Activated CD4-positive, alpha-beta T cell treated with anti-CD3 and anti-CD28 coated beads for 24 hours (primary cell): Measurements from ENCODE around the gene DCAF7.

Experiments used
- DNase-seq, 2 donors: peaks; one replicate each; pipeline ENCODE4 v3.0.0-alpha.2; 2020; ENCODE audit warnings: low read depth in 2 of 2

Gene DCAF7

DNA sequence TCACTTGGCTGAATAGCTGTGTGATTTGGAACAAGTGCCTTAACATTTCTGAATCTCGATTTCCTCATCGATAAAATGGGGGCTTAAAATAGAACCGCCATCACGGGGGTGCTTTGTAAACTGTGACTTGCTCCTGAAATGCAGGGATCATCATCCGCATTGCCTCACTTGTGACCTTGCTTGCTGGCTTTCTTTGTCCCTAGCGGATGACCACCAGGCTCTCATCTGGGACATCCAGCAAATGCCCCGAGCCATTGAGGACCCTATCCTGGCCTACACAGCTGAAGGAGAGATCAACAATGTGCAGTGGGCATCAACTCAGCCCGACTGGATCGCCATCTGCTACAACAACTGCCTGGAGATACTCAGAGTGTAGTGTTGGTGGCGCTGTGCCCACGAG lies 38.5 kb downstream of the DCAF7 start:
- DNase-seq = no peak

DNA sequence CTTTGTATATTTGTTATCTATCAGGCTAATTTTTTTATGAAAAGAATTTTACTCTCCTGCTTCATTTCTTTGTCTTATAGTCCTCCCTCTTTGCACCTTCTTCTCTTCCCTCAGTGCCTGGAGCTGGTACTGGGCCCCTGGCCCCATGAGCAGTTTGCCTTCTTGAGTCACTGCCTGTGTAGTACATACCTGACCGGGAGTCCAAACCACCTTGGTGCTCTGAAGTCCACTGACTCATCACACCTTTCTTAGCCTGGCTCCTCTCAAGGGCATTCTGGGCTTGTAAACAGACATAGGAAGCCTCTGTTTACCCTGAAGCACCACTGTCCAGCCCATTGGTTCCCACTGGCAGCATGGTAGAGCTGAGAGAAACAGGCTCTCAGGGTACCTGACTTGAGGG lies 39.4 kb downstream of the DCAF7 start:
- DNase-seq = no peak

DNA sequence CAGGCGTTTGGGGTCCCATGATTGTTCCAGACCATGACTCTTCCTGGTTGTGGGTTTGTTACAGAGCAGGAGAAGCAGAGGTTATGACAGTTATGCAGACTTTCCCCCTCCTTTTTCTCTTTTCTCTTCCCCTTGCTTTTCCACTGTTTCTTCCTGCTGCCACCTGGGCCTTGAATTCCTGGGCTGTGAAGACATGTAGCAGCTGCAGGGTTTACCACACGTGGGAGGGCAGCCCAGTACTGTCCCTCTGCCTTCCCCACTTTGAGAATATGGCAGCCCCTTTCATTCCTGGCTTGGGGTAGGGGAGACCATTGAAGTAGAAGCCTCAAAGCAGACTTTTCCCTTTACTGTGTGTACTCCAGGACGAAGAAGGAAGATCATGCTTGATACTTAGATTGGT lies 42.5 kb downstream of the DCAF7 start:
- DNase-seq = no peak

DNA sequence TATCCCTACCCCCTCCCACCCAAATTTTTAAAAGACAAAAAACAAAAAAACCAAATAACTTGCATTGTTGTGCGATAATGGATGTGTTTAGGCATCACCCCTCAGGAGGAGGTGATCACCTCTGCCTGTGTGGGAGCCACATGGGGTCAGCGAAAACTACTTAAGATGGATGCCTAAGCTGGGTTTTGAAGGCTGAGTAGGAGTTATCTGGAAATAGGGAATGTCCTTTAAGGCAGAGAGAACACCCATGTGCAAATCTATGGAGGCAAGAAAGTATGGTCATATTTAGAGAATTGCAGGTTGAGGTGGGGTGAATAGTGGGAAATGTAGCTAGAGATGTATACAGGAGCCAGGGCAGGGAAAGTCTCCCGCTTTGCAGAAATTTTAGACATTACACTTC lies 44.9 kb downstream of the DCAF7 start:
- no peak for DNase-seq

DNA sequence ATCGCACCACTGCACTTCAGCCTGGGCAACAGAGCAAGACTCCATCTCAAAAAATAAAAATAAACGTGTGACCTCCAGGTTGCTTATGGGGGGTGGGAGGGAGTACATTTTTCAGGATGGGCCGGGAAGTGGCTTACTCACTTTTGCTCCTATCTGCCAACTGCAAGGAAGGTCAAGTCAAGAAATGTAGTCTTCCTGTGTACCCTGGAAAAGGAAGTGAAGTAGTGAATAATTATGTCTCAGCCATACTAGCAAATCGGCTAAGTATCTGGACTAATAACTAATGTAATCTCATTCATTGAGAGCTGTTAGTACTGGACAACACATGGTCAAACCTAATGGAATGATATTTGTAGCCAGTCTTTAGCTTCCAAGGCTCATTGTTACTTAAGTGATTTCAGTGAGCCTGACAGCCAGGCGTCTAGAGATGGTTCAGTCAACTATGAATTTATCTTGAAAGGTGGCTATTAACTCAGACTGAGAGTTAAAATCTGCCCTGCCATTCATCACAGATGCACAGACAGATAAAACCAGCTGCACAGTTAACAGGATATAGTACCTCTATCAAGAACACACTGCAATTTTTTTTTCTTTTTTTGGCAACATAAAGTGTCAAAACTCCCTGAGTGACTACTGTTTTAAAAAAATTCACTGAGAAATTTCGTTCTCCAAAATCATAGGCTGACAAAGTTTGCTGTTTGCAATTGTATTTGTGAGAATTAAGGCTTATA lies 46.7 kb downstream of the DCAF7 start:
- DNase-seq = no peak

DNA sequence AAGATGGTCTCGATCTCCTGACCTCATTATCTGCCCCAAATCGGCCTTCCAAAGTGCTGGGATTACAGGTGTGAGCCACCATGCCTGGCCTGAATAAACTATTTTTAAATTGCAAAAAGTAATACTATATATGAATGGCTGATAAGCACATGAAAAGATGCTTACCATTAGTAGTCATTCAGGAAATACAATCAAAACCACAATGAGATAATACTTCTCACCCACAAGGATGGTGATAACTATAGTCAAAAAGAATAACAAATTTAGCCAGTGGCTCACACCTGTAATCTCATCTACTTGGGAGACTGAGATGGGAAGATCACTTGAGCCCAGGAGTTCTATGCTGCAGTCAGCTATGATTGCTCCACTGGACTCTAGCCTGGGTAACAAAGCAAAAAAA lies 48.0 kb downstream of the DCAF7 start:
- no peak for DNase-seq

DNA sequence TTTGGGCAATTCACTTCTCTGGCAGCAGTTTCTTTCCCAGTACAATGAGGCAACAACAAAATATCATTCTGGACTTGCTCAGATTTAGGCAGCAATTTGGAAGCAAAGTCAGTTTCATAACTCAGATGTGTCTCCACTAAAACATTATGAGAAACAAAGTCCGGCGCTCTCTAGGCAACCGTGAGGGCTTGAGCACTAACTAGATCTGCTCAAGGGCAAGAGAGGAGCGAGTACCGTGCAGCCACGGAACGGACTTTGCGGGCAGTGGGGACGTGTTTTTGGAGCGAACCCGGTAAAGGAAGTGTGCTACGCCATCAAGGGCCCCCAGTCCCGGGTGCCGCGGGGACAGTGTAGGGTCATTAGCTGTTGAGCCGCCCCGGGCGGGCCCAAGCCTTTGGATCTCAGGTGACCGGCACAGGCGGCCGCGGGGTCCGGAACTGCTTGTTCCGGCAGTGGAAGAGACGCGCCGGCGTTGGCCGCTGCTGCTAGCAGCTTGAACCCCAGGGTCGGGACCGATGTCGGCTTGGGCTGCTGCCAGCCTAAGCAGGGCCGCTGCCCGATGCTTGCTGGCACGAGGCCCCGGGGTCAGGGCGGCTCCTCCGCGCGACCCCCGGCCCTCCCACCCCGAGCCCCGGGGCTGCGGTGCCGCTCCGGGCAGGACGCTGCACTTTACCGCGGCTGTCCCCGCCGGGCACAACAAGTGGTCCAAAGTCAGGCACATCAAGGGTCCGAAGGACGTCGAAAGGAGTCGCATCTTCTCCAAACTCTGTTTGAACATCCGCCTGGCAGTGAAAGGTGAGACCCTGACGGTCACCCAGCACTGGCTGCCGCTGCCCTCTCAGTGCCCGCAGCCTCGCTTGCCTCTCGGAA lies 50.5 kb downstream of the DCAF7 start, which contains the start of gene TACO1:
Gene TACO1, plus strand, starts transcription at position 327 of the 870 bp plus-strand sequence. Its CDS starts 189 bp downstream, at position 516.
- peak; percentile 67 to 70 for DNase-seq

DNA sequence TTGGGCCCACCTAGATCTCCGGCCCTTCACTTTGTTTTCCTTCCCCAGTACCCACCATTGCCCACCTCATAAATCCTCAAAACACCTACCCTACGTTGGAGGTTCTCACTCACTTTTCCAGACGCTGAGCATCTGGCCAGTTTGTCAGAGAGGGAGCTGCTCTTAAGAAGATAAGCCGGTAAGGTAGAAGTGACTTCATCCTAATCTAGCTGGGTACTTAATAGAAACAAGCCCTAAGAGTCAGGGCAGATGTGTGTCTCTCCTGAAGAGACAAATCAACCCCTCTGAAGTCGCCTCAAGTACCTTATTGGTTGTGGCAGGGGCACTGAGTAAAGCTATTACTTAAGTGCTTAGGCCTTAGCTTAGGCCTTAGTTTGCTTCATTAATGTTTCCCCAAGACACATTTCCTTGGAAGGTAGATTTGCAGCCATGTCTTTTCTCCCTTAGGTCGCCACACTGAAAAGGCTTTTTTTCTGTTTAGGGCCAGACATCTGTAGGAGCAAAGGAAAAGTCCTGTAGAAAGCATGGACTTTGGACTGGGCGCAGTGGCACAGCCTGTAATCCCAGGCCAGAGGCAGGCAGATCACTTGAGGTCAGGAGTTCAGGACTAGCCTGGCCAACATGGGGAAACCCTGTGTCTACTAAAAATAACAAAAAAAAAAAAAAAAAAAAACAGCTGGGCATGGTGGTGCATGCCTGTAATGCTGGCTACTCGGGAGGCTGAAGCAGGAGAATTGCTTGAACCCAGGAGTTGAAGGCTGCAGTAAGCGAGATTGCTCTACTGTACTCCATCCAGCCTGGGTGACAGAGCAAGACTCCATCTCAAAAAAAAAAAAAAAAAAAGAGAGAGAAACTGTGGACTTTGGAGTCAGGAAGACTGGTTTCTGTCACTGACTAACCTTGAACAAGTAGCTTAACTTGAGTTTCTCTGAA lies 51.4 kb downstream of the DCAF7 start:
- no peak for DNase-seq

DNA sequence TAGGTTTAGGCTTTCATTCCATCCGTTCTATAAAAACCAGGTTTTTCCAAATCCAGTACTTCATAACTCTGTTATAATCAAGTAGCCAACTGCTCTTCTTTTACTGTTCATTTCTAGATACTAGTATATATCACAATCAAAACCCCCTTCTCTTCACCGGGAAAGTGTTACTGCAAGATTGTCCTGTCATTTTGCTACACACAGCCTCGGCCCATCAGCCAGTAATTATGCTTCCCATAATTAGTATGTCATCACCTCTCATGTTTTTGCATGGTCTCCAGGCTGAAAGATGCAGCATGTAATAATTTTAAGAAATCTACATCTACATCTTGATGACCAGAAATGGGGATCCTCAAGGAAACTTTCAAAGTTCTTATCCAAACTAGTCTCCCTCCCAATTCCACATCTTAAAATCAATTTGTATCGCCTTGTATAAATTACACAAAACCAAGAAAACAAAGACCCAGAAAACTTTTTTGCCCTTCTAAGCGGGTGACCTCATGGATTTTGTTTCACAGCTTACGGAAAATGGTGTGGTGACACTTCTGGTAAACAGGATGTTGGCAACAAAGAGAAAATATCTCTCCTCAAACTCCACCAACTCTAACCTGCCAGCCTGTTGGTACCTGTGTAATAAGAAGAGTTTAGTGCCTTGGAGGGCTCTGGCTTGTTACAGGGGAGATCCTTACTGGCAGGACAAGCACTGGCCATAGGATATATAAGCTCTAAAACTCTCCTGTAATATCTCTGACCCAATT lies 59.7 kb downstream of the DCAF7 start:
- no peak for DNase-seq

DNA sequence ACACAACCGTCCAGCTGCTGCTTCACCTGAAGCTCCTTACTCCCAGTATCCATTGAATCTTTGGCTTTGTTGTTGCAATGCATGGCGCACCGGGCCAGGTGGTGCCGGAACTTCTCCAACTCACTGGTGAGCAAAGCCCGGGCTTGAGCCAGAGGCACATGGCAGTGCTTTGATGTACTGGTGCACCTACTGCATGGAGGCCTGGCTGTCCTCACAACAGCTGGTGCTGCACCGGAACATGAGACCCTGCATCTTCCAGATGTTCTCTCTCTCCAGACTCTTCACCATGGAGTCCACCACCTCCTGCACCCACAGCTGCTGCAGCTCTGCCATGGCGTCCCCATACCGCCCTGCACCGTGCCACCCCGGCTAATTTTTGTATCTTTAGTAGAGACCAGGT lies 60.6 kb downstream of the DCAF7 start:
- DNase-seq = no peak

DNA sequence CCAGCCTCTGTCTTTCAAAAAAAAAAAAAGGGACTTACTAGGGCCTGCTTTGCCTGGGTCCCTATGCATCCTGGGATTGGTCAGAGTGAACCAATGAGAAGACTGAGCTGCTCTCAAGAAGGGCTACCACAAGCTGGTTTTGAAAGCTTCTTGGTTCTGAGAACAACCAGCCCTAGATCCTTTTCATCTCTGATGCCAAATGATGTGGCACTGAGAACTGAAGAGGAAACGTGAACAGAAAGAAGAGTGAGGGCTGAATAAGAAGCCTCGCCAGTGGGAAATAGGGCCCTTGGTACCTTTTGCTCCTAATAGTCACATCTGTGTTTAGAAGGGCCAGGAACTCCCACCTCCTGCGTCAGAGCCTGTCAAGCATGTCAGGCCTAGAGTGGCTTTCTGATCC lies 61.1 kb downstream of the DCAF7 start:
- no peak for DNase-seq

DNA sequence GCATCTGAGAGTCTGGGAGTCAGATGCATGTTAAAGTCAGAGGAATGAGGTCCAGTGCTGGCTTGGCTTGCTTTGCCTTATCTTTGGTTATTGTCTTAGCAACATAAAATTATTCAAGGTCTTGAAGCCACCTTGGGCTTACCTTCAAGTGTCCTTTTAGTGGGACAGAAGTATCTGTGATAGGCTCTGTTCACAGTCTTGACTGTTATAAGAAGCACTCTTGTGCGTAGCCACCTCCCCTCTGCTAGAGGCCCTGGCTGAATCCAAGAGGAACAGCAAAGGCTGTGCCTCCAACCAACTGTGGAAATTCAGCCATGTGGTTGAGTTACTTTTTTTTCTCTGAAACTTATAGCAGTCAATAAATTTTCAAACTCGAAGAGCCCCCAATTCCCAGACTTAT lies 63.4 kb downstream of the DCAF7 start:
- DNase-seq = no peak

DNA sequence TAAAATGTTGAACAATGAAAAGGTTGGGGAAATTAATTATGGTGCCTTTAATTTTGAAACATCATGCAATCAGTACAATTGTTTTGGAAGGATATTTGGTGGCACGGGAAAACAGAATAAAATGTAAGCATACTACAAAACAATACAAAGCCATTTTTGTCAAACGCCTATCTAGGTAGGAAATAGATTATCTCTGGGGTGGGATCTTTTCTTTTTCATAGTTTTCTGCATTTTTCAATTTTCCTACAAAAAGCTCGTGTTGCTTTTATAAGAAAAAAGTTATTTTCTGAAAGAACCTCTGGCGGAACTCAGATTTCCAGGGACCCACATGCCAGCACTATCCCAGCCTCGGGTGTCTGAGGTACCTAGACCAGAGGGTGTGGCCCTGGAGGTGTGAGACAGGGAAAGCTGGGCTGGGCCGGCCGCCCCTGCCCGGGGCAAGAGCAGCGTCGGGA lies 71.0 kb downstream of the DCAF7 start:
- DNase-seq = no peak

DNA sequence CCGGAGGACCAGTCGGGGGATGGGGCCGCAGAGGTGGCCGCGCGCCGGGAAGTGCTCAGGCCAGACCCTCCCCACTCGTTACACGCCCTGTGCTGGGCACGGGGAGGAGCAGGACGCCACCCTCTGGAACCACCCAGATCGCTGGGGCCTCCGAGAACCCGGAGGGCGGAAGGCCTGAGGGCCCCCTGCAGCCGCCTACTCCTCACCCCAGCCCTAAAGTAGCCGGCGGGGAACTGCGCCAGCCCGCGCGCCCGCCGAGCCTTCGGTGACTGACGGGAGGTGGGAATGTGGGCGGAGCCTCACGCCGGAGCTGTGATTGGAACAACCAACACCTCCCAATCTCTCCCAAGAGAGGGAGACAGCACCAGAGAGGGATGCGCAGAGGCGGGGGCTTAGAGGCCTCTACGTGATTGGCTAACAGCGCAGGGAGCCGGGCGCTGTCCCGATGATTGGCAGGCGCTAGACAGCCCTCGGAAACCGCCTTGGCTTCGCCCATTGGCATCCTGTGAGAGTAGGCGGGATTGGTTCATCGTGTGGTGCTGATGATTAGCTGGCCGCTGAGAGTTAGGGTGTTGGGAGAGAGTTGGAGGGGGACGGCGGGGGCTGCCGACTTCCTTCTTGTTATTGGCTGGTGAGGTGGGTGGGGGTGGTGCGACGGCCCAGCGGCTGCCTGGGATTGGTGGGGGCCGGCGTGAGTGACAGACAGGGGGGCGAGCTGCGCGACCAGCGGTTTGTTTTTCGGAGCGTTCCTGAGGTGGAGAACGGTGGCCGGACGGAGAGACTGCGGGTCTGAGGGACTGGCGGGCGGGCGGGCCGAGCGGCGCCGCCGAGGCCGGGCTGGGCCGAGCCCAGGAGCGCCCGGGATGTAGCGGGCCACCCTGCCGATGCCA lies 71.7 kb downstream of the DCAF7 start, which contains the start of gene MAP3K3:
Gene MAP3K3, plus strand, starts transcription at position 734 of the 890 bp plus-strand sequence. CDS start 343 bp downstream, outside the sequence.
- peak; percentile 94 to 95 for DNase-seq

DNA sequence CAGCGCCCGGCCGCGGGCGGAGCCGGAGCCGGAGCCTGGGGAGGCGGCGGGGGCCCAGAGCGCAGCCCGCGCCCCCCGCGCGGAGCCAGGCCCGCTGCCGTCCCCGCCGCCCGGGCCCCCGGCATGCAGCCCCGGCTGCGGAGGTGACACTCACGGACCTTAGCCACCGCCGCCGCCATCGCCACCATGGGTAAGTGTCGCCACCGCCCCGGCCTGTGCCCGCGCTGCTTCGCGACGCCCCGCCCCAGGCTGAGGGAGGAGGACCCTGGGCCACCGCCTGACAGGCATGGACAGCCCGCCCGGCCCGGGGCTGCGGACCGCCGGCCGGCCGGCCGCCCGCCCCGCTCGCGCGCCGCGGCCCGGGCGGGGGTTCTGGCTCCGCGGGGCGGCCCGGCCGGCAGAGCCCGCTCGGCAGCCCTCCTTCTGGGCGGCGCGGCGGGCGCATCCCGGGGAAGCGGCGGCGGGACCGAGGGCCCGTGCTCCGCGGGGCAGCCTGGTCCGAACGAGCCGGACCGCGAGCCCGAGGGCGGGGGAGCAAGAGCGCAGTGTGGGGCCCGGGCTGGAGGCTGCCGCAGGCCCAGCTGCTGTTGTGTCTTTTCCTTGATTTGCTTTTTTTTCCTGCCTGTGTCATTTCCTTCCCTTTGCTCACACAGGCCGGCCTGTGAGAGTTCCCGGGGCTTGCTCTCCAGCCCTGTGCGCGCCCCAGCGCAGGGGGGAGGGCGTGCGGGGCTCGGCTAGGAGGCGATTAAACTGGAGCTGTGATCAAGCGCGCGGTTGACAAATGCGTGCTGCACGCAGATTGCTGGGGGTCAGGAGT lies 72.5 kb downstream of the DCAF7 start:
- peak; percentile 34 to 46 for DNase-seq

DNA sequence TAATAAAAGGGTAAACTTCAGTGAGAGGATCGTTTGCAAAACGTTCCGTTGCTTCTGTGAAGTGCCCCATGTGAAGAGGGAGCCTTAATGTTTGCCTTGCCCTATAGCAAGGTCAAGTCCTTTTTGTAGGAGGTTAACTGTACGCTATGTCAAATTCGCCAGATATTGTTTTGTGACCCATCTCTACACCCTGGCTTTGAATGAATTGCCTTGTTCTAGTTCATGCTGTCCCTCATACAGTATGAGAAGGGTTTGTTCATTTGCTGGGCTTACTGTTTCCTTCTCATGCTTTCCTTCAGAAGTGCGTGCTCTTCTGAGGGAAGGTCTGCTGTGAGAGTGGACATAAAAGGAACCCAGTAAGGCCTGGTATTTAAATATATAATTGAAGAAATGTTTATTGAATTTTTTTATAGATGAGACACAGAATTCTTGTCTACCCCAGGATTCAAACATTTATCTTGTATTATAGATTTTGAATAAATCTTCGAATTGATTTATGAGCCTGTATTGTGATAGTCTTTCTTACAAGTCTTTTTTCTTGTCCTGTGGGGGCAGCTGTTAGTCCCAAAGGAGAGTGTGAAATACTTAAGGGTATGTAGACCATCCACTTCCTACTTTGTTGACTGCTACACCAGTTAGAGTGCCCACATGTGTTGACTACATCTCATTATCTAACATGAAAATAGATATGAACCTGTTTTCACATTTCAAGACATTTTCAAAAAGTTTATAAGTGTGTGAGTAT lies 73.7 kb downstream of the DCAF7 start:
- DNase-seq = no peak

DNA sequence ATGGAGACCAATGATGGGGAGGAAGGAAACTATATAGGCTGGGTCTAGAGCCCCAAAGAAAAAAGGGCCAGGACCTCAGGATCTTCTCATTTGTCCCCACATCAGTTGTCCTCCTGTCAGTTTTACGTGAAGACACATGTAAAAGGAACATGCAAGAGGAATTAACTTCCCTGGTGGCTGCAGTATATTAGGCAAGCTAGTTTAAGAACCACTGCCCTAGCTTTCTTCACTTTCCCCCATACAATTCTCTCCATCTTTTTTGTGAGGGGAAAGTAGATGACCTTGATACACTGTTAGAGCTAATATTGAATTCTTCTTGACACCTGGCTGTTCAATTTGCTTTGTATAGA lies 74.2 kb downstream of the DCAF7 start:
- DNase-seq = no peak

DNA sequence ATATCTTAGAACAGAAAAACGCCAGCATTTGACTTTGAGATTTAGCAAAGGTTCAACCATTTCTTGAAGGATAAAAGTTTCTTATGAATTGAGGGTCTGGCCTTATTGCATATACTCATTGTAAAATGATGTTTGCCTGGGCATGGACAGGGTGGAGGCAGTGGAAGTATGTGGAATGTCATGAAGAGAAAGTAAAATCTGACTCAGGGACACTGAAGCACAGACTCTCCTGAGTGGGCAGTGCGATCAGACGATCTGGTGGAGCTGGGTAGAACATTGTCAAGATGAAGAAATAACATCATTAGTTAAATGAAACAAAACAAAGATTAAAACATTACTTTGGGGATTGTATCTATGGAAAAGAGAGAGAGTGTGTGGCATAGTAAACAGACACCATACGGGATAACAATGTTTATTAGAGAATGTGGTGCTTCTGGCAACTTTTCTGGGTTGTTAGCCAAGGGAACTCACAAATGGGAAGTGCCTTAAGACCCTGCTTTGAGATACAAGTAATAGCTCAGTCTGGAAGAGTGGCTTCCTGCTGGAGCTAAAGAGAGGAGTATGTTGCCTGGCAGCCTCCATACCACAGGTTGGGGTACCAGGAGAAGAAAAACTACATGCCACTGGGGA lies 76.4 kb downstream of the DCAF7 start:
- DNase-seq = no peak
